Suppressor macrophage treated with lipopolysaccharide for 1 hour (primary cell): ENCODE results near the gene LYST.

ENCODE experiments used
- DNase-seq, 3 donors: peaks; one replicate each; pipeline ENCODE4 v3.0.0-alpha.2; 2020 to 2022

LYST gene

DNA sequence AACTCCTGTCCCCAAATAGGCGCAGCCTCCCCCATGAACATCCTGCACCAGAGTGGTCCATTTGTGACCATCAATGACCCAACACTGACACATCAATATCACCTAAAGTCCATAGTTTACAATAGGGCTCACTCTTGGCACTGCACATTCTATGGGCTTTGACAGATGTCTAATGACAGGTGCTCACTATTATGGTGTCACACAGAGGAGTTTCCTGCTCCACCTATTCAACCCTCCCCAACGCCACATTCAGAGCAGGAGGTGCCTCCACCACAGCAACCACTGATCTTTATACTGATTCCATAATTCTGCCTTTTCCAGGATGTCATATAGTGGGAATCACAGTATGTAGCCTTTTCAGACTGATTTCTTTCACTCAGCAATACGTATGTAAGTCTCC lies 241.4 kb downstream of the LYST start:
- DNase-seq: no peak

DNA sequence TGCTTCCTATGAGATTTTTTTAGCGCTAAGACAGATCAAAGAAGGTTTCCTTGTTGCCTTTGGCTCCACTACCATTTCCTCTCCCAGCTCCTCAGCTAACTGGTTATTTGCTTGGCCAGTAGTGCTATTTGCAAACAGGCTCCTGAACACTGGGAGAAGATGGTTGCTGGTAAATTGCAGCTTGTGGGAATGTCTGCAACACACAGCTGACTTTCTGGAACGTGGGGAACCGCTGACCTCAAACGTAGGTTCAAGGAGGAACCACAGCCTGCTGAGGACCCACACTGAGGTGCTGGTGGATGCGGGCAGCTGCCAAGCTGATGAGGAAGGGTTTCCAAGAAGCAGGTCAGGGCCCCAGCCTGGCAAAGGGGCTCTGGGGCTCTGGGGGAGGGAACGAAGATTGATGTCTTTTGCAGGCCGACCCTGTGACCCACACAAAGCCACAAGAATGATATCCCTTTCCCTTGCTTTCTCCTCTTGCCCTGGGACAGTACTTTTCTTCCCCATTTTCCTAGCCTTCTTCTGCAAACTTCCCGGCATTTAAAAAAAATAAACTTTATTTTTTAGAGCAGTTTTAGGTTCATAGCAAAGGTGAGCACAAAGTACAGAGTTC lies 241.9 kb downstream of the LYST start:
- peak in 2 of 3 donors; percentile 7 to 24 for DNase-seq

DNA sequence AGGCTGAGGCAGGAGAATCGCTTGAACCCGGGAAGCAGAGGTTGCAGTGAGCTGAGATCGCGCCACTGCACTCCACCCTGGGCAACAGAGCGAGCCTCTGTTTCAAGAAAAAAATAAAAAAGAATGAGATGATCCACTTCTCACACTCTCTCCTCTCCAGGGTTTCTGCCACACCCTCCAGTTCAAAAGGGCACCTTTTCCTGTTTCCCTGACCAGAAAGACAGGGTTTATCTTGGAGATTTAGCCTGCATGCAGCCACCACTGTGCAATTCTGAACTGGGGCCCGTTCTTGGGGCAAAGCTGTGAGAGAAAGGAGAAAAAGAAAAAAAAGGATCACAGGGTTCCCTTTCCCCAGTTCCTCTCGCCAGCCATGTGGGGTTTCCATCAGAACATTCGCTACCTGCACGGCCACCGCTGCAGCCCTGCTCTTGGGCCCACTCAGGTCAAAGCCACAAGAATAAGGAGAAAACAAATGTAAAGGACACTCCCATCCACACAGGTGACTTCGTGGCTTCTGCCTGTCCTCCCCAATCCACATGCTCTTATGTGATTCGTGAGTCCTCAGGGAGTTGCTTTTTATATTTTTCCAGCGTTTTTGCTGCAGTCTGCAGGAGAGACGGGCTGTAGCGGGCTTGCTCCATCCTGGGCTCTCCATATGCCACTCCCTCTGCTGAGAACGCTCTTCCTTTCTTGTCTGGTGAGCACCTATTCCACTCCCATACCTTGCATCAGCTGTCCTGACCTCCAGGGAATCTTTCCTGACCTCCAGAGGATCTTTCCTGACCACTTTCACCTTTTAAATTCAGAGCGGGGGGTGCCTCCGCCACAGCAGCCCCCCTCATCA lies 243.5 kb downstream of the LYST start:
- DNase-seq: no peak

DNA sequence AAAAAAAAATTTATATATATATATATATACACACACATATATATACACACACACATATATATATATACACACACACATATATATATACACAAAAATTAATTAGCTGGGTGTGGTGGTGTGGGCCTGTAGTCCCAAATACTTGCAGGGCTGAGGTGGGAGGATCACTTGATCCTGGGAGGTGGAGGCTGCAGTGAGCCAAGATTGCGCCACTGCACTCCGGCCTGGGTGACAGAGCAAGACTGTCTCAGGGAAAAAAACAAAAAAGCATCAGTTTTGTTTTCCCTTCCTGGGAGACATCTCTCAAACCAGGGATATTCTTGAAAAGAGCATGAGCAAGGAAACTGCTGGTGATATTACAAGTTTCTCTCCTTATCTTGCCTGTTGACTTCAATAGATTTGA lies 247.6 kb downstream of the LYST start:
- peak in 2 of 3 donors; percentile 13 to 29 for DNase-seq

DNA sequence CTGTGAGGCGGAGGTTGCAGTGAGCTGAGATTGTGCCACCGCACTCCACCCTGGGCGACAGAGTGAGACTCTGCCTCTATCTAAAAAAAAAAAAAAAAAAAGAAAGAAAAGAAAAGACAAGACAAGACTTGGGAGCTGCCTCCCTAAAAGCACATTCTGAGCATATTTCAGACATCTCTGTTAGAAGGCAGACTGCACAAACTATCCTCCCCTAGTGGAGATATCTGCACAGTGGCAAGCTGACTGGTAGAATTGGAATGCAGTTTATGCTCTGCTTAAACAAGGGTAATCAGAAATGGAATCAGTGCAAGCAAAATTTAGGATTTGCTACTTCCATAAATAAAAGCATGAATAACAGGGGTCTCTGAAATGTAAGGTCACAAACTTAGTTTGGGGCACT lies 248.9 kb downstream of the LYST start:
- no peak for DNase-seq

DNA sequence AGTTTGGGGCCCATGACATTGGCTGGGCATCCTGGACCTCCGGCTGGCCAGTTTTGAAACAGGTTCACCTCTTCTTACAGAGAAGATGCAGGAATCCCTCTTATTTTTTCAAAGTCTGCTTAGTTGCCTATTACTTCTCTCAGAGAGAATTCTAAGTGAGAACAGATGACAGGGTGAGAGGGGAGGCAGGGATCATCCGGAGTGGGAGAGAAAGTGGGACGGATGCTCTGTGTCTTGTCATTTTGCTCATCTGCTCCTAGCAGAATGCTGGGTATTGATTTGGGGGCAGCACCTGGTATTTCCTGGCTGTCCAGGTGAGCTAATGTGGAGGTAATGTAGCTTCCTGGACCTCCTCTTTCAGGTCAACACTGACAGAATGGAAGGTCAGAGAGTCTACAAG lies 249.6 kb downstream of the LYST start:
- no peak for DNase-seq

DNA sequence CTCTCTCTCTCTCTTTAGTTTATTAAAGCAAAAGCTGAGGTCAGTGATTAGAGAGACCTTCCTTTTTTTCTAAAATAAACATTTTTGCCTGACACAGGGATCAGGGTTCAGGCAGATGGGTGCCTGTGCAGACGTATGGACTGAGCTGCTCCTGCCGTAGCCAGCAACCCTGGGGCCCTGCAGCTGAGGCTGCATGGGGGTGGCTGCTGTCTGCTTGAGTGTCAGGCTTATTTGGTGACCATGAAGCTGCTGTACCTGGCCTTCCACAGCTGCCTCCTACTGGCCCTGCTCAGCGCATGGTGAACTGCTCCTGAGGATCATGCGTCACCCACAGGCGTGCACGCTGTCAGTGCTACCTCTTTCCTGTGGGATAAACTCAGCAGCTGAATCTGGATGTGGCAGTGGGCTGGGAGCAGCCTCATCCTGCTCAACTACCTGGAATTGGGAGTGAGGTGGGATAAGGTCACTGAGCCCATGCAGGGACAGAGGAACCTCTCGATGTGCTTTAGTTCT lies 252.2 kb downstream of the LYST start:
- DNase-seq: no peak

DNA sequence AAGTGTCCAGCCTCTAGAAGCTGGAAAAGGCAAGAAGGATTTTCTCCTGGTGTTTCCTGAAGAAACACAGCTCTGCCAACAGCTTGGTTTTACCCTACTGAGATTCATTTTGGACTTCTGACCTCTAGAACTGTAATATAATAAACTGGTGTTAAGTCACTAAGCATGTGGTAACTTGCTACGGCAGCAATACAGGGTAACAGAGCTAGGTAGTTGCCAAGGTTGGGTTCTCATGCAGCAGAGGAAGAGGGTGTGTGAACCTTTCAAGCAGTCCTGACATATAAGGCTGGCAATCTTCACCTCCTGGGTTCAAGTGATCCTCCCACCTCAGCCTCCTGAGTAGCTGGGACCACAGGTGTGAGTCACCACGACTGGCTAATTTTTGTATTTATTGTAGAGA lies 253.1 kb downstream of the LYST start:
- DNase-seq: no peak

DNA sequence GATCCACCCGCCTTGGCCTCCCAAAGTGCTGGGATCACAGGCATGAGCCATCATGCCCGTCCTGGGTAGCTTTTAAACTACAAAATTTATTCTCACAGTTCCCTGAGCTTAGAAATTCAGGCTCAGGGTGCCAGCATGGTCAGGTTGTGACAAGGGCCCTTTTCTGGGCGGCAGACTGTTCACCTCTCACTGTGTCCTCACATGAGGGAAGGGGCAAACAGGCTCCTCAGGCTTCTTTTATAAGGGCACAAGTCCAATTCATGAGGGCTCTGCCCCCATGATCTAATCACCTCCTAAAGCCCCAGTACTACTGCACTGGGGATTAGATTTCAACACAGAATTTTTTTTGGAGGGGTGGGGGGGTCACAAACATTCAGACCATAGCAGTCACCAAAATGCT lies 253.9 kb downstream of the LYST start:
- DNase-seq: no peak
